Activated T-cell treated with anti-CD3 and anti-CD28 coated beads for 48 hours (primary cell): ENCODE data around the gene OPA3.
"Not testable (repeated sequence)": the region's sequence is repeated elsewhere in the genome, so short reads cannot be mapped to it uniquely, and the experiment has no call there.

Experiments used
- DNase-seq: peaks from one replicate; pipeline ENCODE4 v3.0.0-alpha.2; 2020; ENCODE audit warnings: low read depth

OPA3 gene

DNA sequence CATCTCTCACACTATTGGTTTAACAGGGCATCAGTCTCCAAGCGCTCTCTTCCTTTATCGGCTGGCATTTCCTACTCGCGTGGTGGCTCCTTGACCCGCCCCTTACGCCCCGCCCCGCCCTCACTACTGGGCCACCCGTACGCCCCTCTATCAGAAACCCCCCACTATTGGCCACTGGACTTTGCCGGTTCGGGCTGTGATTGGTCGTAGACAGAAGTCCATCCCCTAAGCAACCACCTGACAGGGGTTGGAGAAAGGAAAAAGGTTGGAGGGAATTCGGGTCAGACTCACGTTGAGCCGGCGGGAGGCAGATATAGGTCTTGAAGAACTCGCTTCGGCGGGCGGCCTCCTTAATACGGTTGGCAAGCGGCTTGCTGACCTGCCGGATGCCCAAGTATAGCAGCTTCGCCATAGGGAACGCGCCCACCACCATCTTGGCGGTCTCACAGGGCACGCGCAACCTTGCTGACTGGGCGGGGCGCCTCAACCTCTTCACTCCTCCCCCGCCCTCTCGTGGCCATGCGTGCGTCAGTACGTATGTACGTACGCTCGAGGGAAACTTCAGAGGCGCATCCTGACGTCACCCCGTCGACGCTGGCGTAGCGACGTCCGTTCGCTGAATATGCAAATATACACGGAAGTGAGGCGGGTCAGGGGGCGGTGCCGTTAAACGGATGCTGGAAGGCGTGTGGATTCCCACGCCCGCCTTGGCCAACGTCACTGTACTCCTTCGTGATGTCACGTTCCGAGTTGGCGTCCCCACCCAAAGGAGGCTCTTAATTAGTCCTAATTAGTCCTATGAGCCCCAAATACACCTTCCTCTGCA is at the start of gene OPA3:
OPA3 (minus strand) TSS at position 471 of the 826 bp plus-strand sequence; CDS start at position 433, 38 bp downstream.
- DNase-seq = peak; percentile 96

DNA sequence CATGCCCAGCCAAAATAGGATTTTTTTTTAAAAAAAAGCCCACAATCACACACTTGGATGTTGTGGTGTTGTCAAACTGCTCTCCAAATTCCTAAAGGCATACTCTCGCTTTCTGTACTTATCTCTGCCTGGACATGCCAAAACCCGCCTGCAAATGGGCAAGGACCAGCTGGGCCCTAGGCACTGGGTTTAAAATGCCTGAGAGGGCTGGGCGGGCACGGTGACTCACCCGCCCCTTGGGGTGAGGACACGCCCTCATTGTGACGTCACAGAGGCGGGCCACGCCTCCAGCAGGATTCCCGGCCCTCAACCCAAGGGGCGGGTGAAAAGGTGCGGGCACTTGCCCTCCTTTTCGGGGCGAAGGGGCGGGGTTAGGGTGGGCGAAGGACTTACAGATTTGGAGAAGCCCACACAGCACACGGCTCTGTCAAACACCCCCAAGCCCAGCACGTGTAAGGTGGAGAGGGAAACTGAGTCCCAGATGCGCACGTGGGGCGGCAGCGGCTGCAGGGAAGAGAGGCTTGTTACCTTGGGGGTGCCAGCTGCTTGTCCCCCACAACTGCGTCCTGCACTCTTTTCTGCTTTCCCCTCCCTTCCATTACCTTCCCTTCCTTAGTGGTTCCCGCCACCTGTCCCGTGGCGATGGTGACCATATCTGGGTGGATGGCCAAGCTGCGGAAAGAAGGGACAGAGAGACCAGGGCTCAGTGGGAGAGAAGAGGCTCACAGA is 48.0 kb upstream of the OPA3 start:
- peak; percentile 54 for DNase-seq

DNA sequence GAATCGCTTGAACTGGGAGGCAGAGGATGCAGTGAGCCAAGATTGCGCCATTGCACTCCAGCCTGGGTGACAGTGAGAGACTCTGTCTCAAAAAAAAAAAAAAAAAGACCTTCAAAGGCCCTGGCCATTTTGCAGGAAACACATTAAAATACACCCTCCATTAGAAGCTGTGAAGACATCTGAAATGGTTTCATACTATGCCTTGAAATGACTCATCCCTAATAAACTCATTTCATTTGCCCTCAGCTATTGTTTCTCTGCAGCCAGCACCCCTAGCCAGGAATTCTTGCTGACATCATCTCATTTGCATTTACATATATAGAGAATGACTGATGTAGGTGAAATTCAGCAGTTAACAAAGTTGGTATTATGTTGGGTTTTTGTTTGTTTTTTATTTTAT is 45.9 kb upstream of the OPA3 start:
- DNase-seq = no peak

DNA sequence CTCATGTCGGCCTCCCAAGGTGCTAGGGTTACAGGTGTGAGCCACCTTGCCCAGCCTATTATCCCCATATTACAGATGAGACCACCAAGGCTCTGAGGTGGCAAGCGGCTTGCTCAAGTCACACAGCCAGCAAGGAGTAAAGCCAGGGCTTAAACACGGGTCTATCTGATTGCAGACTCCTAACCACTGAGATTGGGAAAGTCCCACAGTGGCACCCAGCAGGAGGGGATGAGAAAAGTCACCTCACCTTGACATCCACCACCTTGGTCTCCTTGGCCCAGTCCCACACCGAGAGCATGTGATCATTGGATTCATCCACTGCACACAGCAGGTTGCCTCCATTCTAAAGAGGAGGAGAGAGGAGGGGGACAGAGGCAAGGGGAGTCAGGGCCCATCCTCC is 45.1 kb upstream of the OPA3 start:
- DNase-seq = no peak

DNA sequence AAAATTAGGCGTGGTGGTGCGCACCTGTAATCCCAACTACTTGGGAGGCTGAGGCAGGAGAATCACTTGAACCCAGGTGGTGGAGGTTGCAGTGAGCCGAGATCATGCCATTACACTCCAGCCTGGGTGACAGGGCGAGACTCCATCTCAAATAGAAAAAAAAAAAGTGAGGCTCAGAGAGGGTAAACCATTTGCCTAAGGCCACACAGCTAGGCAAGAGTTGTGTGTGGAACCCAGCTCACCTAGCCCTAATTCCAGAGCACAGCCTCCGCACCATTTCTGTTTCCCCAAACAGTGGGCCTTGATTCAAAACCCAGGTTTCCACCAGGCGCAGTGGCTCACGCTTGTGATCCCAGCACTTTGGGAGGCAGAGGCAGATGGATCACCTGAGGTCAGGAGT is 43.6 kb upstream of the OPA3 start:
- DNase-seq = not testable (repeated sequence)

DNA sequence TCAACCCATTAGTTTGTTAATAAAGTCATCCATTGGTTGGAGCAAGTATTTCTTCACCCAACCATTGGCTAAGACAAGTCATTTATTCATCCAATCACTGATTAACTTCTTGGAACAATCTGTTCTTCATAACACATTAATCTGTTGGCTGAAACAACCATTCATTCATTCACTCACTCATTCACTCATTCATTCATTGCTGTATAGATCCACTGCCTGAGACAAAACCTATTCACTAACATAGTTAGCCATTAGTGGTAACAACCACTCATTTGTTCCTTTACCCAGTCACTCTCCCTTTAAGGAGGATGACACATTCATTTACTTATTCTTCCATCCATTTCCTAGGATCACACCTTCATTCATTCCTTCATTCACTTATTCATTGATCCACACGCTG is 39.4 kb upstream of the OPA3 start:
- DNase-seq = no peak

DNA sequence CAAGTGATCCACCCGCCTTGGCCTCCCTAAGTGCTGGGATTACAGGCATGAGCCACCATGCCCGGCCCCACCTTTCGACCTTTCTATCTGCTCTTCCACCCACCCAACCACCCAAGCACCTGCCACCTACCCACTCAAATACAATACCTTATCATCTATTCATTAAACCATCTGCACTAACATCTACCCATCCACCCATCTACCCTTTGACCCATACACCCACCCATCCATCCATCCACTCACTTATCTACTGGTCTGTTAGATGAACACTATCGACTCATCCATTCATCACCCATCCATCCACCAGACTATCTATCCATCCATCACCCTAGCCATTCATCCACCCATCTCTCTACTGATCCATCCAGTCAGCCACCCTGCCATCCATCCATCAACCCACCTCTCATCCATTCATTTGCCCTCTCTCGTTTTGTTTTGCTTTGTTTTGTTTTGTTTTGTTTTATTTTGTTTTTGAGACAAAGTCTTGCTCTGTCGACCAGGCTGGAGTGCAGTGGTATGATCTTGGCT is 37.4 kb upstream of the OPA3 start:
- DNase-seq = no peak

DNA sequence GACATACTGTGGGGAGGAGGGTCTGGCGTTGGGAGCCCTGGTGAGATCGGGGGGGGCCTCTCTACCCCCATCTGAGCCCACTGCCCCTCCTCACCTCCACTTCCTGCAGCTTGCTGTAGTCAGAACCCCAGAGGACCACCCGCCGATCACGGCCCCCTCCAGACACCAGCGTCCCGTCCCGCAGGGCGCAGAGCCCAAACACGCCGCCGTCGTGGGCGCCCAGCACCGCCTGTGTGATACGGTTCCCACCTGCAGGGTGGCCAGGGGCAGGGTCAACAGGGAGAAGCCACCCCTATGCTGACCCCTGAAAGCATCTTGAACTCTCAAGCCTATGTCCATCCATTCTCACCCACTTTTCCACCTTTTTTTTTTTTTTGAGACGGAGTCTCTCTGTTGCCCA is 36.8 kb upstream of the OPA3 start:
- no peak for DNase-seq

DNA sequence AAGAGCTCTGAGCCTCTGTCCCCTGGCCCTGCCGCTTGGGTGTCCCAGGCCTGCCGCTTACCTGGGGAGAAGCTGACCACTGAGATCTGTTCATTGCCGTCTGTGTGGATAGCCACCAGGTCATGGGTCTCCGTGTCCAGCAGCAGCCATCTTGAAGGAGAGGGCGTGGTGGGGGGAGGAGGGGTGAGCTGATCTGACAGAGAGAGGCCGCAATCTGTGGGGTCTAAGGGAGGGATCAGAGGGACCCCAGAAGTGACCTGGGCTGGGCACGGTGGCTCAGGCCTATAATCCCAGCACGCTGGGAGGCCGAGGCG is 32.1 kb upstream of the OPA3 start:
- no peak for DNase-seq

DNA sequence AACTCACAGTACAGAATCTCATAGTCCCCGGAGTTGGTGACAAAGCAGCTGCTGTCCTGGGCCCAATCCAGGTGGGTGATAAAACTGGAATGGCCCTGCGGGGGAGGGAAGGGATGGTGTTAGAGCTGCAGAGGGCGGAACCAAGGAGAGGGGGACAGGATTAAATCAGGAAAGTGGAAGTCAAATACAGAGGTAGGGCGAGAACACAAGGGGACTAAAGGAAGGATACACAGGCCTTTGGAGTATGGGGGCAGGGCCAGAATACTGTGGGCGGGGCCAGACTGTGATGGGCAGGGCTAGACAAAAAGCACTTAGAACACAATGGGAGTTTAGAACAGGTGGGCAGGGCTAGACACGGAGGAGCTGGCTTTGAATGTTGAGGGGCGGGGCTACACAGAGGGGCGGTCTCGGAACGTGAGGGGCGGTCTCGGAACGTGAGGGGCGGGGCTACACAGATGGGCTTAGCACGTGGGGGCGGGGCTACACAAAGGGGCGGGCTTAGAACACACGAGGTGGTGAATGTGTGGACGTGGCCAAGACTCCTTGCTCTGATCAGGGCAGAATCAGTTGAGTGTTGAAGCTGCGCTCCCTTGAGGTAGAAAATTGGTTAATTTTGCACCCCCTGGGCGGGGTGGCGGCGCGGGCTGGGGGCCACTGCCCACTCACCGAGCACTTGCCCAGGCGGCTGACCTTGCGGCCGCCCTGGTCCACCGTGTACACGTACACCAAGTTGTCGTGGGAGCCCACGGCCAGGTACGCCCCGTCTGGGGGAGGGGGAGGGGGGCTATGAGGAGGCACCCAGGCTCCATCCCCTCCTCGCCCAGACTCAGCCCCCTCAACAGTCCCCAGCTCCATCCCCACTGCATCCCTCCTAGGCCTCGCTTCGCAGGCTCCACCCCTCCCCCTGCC is 31.4 kb upstream of the OPA3 start:
- DNase-seq = peak; percentile 83

DNA sequence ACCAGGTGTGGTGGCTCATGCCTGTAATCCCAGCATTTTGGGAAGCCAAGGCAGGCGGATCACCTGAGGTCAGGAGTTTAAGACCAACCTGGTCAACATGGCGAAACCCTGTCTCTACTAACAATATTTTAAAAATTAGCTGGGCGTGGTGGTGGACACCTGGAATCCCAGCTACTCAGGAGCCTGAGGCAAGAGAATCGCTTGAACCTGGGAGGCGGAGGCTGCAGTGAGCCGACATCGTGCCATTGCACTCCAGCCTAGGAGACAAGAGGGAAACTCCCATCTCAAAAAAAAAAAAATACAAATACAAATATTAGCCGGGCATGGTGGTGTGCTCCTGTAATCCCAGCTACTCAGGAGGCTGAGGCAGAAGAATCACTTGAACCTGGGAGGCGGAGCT is 30.5 kb upstream of the OPA3 start:
- DNase-seq = not testable (repeated sequence)

DNA sequence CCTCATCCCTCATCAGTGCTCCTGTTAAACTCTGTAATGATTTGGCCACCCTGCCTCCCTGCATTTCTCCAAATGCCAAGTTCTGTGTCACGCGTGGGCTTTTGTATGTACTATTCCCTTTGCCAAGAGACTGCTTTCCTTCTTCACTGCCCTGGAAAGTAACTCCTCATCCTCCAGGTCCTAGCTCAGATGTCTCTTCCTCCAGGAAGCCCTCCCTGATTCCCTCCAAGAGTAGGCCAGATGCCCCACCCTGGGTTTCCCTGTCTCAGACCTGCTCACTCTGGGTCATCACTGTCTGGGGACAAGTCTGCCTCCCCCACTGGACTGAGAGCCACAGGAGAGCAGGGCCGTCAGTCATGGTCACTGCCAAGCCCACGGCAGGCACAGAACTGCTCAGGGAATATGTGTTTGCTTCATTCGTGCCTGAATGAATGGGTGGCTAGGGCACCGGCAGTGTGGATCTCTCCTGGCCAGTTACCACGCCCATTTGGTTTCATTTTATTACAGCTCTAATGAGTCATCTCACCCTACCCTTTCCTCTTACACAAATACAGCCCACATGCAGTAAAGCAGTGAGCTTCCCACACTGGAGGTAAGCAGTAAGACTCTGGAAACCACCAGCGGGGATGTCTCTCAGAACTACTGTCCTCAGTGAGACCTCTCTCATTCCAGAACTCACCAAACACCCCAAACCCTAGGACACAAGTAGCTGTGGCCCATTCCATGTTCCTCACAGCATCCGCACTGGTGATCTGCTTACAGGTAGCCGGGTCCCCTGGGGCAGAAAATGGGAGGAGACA is 29.5 kb upstream of the OPA3 start:
- DNase-seq = peak; percentile 25

DNA sequence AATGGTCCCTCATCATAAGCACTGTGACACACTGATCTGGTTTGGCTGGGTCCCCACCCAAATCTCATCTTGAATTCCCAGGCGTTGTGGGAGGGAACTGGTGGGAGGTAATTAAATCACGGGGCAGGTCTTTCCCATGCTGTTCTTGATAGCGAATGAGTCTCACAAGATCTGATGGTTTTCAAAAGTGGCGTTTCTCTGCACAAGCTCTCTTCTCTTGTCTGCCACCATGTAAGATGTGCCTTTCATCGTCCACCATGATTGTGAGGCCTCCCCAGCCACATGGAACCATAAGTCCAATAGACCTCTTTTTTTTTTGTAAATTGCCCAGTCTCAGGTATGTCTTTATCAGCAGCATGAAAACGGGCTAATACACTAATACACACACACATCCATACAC is 24.3 kb upstream of the OPA3 start:
- DNase-seq = no peak

DNA sequence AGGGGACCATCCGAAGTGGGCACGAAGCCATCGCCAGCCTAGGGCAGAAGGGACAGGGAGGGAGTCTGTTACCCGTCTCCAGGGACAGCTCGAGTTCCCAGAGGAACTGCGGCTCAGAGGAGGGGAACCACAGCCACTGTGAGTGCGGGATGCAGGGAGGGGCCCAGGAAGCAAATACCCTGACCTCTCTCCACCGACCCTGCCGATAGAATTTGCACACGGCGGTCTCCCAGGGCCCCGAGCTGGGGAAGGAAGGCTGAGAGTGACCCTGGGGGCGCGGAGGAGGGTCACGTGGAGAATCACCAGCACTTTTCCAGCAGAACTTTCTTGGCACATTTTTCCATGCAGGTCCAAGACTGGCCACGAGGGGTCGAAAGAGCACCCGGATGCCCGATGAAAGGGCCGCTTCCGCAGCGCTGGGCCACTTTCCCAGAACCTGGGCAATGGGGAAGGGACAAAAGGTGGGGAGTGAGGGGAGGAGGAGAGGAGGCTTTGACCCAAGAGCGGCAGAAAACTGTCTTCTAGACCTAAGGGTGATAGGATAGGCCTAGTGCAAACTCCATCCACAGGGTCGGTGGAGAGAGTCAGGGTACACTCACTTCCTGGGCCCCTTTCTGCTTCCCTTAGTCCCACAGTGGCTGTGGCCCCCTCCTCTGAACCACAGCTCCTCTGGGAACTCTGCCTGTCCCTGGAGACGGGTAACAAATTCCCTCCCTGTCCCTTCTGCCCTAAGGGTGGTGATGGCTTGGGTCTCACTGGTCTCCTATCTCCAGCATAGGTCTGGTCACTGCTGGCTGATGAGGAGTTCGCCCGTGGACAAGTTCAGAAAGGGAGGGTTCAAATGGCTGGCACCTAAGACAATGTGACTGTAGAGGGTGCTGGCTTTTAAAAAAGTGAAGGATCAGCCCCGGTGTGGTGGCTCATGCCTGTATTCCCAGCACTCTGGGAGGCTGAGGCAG is 22.7 kb upstream of the OPA3 start:
- peak; percentile 25 for DNase-seq

DNA sequence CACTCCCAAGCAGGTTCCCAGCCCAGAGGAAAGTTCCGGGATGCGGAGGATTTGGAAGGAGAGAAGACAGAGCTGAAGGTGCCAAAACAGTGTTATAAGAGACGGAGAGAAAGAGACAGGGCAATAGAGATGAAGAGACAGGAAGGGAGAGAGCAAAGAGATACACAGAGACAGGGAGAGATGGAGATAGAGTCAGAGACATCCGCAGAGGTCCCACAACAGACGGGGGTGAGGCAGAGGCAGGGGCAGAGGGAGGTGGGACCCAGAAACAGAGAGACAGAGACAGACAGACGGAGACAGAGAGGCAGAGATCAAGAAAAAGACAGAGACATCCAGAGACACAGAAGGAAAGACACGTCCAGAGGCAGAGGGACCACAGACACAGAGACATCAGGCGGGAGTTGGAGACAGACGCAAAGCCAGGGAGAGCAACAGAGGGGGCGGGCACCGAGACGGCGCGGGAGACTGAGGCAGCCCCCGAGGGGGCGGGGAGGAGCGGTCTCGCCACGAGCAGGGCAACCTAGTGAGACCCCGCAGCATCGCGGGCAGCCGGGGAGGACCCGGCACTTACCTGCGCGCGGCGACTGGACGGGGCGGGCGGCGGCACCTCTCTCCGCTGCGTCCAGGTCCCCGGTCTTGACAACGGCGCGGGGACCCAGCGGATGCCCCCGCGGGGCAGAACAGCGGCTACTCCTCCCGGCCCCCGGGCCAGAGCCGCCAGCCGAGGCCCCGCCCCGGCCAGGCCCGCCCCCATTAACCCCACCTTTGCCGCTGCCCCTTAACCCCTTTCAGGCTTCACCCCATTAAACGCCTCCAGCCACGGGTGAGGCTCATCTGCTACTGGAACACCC is 17.1 kb upstream of the OPA3 start, which contains the start of gene GPR4:
GPR4 (minus strand) TSS at position 689 of the 851 bp plus-strand sequence. CDS start 10,346 bp downstream, outside the sequence.
- no peak for DNase-seq

DNA sequence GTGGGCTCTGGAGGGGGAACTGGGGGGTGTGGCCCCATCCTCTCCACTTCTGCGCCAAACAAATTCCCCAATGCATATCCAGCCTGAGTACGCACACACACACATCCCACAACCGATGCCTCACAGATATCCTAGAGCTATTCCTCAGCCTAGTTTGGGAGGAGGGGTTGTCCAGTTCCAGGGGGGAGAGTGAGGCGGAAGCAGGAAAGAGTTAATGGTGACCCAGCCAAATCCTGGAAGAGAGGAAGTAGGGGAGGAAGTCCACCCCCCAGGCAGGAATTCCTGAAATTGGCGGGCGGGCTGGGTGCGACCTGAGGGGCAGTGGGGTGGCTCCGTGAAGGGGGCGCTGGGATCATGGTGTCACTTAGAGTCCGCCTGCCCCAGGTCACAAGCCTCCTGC is 16.5 kb upstream of the OPA3 start:
- no peak for DNase-seq

DNA sequence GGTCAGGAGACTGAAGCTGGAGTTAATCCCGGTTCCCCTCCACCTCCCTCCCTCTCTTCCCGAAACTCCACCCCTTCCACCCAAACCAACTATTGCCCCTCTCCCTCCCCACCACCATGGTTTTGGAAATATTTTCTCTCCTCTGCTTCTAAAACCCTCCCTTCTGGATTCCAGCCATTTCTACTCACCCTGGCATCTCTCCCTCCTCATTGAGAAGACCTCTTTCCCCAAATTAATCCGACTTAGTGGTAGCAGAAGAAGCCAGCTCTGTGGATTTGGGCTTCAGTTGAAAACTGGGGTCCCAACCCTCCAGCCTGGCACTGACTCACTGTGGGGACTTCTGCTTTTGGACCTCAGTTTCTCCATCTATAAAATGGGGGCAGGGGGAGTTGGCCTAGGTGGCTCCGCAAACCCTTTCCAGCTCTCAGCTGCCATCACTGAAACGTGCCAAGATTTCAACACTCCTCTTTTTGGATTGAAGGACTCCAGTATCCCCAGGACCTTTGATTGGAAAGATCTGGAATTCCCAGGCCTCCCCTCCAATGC is 15.8 kb upstream of the OPA3 start:
- DNase-seq = no peak

DNA sequence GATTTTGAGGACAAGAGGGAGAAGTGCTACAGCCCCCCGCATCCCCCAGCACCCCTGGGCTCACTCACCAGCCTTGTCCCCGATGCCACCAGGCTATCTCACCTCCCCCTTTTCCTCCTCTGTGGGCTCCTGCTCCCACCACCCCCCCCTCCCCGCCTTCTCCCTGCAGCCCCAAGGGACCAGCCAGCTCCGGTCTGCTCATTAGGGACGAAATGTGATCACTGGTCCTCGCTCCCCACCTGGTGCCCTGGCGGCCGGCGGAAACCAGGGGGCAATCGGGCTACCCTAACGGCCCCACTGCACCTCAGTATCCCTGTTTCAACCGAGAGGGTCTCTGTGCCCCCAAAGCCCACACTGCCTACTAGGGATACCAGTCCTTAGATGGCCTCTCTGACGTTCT is 14.7 kb upstream of the OPA3 start:
- no peak for DNase-seq
